HUES64 (cell line): Measurements from ENCODE around the gene FAM72A.
"Not testable (repeated sequence)": the region's sequence is repeated elsewhere in the genome, so short reads cannot be mapped to it uniquely, and the experiment has no call there.

Experiments
- H3K27ac ChIP-seq: 2 replicates; pipeline ENCODE4 v1.7.0; 2013; ENCODE audit warnings: low read depth, low read length, inconsistent platforms
- H3K27me3 ChIP-seq: 2 replicates; pipeline ENCODE4 v1.6.1; 2013; ENCODE audit warnings: mild to moderate bottlenecking, low read length; ENCODE audit not compliant: insufficient read depth
- H3K36me3 ChIP-seq: 2 replicates; pipeline ENCODE4 v1.6.1; 2013; ENCODE audit warnings: mild to moderate bottlenecking, low read length; ENCODE audit not compliant: insufficient read depth
- H3K4me1 ChIP-seq: 2 replicates; pipeline ENCODE4 v1.6.1; 2013; ENCODE audit warnings: mild to moderate bottlenecking, low read length, moderate library complexity; ENCODE audit not compliant: insufficient read depth
- H3K4me3 ChIP-seq: 2 replicates; pipeline ENCODE4 v1.5.1; 2013; ENCODE audit warnings: mild to moderate bottlenecking, low read length, moderate library complexity
- H3K9ac ChIP-seq: 2 replicates; pipeline ENCODE4 v1.6.1; 2013; ENCODE audit warnings: mild to moderate bottlenecking, low read depth, low read length
- H3K9me3 ChIP-seq: 2 replicates; pipeline ENCODE4 v1.6.1; 2013; ENCODE audit warnings: low read depth, low read length; ENCODE audit not compliant: insufficient read depth
- WGBS: fragments of 150-250, 120-280 bp; methylation state at CpG from one replicate; pipeline ENCODE4 v1.1.7; 2013; ENCODE audit warnings: missing lambda C conversion rate; 5-methylcytosine and 5-hydroxymethylcytosine counted together

Gene FAM72A

GRCh38 chr1:206178061-206178989 lies 24.3 kb downstream of the FAM72A start:
- not testable (repeated sequence) for H3K4me1 ChIP-seq
- WGBS = 90% methylated on average over 4 of the region's 9 CpGs

GRCh38 chr1:206176114-206176502 lies 26.5 kb downstream of the FAM72A start:
- H3K4me1 ChIP-seq, H3K27ac ChIP-seq, H3K27me3 ChIP-seq, H3K9ac ChIP-seq, H3K9me3 ChIP-seq, H3K4me3 ChIP-seq, H3K36me3 ChIP-seq: not testable (repeated sequence)
- WGBS = no CpG with 5 or more reads among the region's 2 CpGs

More at GRCh38 chr1:206178061-206178989, 24.3 kb downstream of the FAM72A start:
- not testable (repeated sequence) for H3K27me3 ChIP-seq, H3K9ac ChIP-seq, H3K36me3 ChIP-seq, H3K4me3 ChIP-seq, H3K9me3 ChIP-seq, H3K27ac ChIP-seq

- WGBS = no CpG with 5 or more reads among the region's 4 CpGs
- not testable (repeated sequence) for H3K4me3 ChIP-seq, H3K27ac ChIP-seq
Measured at GRCh38 chr1:206175459-206176113, 27.1 kb downstream of the FAM72A start.

GRCh38 chr1:206174182-206174868 lies 28.3 kb downstream of the FAM72A start:
- 92% methylated on average over 5 of the region's 7 CpGs for WGBS
- not testable (repeated sequence) for H3K4me1 ChIP-seq, H3K27ac ChIP-seq, H3K9me3 ChIP-seq, H3K27me3 ChIP-seq, H3K9ac ChIP-seq, H3K36me3 ChIP-seq, H3K4me3 ChIP-seq

More at GRCh38 chr1:206175459-206176113, 27.1 kb downstream of the FAM72A start:
- not testable (repeated sequence) for H3K4me1 ChIP-seq, H3K36me3 ChIP-seq, H3K9ac ChIP-seq, H3K9me3 ChIP-seq, H3K27me3 ChIP-seq

- not testable (repeated sequence) for H3K27ac ChIP-seq, H3K4me1 ChIP-seq, H3K4me3 ChIP-seq, H3K27me3 ChIP-seq, H3K36me3 ChIP-seq, H3K9me3 ChIP-seq, H3K9ac ChIP-seq
- WGBS = no CpG with 5 or more reads among the region's 2 CpGs
Measured at GRCh38 chr1:206173110-206173719, 29.4 kb downstream of the FAM72A start.

GRCh38 chr1:206169794-206170193 lies 32.8 kb downstream of the FAM72A start:
- no CpG with 5 or more reads among the region's 3 CpGs for WGBS
- H3K9ac ChIP-seq = not testable (repeated sequence)

GRCh38 chr1:206167350-206168029 lies 35.1 kb downstream of the FAM72A start:
- H3K27me3 ChIP-seq, H3K9me3 ChIP-seq, H3K4me3 ChIP-seq, H3K9ac ChIP-seq, H3K4me1 ChIP-seq, H3K27ac ChIP-seq, H3K36me3 ChIP-seq: not testable (repeated sequence)
- 22% methylated on average over 1 of the region's 10 CpGs for WGBS

More at GRCh38 chr1:206169794-206170193, 32.8 kb downstream of the FAM72A start:
- H3K4me1 ChIP-seq, H3K9me3 ChIP-seq, H3K4me3 ChIP-seq, H3K27ac ChIP-seq, H3K27me3 ChIP-seq, H3K36me3 ChIP-seq: not testable (repeated sequence)

- WGBS = 70% methylated on average over 3 of the region's 3 CpGs
- Histone ChIP-seq H3K4me1 (0 out of 2 replicates have a peak, but pooled peaks cover 3% of the 10 kb centered on the region), H3K27me3 (no peaks in the 10 kb centered on the region), H3K9ac (no peak overlapping the region), H3K9me3 (no peaks in the 10 kb centered on the region), H3K36me3 (no peaks in the 10 kb centered on the region), H3K4me3 (no peak overlapping the region), H3K27ac (no peak overlapping the region)
Measured at GRCh38 chr1:206145771-206146290, 56.8 kb downstream of the FAM72A start.

- Histone ChIP-seq H3K36me3 (no peaks in the 10 kb centered on the region), H3K9me3 (no peaks in the 10 kb centered on the region), H3K27ac (no peak overlapping the region), H3K9ac (no peak overlapping the region), H3K4me1 (0 out of 2 replicates have a peak, but pooled peaks cover 3% of the 10 kb centered on the region), H3K27me3 (no peaks in the 10 kb centered on the region), H3K4me3 (no peak overlapping the region)
- 92% methylated on average over 2 of the region's 2 CpGs for WGBS
Measured at GRCh38 chr1:206144605-206145004, 58.0 kb downstream of the FAM72A start.

- Histone ChIP-seq H3K27me3 (no peaks in the 10 kb centered on the region), H3K36me3 (no peaks in the 10 kb centered on the region), H3K9me3 (no peaks in the 10 kb centered on the region), H3K9ac (no peak overlapping the region), H3K4me3 (no peak overlapping the region), H3K4me1 (0 out of 2 replicates have a peak, but pooled peaks cover 3% of the 10 kb centered on the region), H3K27ac (no peak overlapping the region)
- 94% methylated on average over 15 of the region's 15 CpGs for WGBS
Measured at GRCh38 chr1:206143537-206144172, 59.0 kb downstream of the FAM72A start.
